HFF-Myc (cell line): ENCODE results near the gene AGMO.

Experiments used
- DNase-seq: peaks from one replicate; pipeline ENCODE4 v3.0.0-alpha.2; 2011; ENCODE audit warnings: low read depth; ENCODE audit errors: extremely low read depth
- H3K4me3 ChIP-seq: replicated peaks from 2 replicates; pipeline ENCODE4 v1.5.1; 2011; ENCODE audit warnings: low read depth, mild to moderate bottlenecking, control low read depth, low read length
- CTCF ChIP-seq: IDR thresholded peaks from 2 replicates; pipeline ENCODE4 v1.5.1; 2012; ENCODE audit warnings: mild to moderate bottlenecking, low read depth, low read length, control low read depth; ENCODE audit errors: missing control alignments

Gene AGMO

GRCh38 chr7:15439853-15440252 is 122.0 kb downstream of the AGMO start:
- no peak for TF ChIP-seq CTCF
- no peak overlapping the region for H3K4me3 ChIP-seq
- DNase-seq = no peak

GRCh38 chr7:15433151-15433550 is 128.7 kb downstream of the AGMO start:
- DNase-seq = no peak
- no peak for TF ChIP-seq CTCF
- H3K4me3 ChIP-seq = no peak overlapping the region

- no peak for TF ChIP-seq CTCF
Measured at GRCh38 chr7:15430911-15431310, 130.9 kb downstream of the AGMO start.

DNA sequence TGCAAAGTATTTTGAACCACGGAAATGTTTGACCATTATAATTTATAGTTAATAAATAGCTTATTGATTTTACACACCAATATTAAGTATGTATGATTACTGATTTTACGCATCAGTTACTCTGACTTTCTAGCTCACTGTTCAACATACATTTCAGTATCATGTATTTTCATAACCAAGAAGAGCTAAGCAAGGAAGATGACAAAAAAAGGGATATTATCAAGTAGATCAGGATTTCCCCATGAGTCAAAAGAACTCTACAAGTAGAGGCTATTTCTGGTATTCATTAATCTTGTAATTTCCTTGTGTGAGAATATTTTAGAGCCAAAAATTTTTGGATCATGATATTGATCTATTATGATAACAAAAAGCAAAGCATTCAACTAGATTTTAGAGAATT is 131.6 kb downstream of the AGMO start:
- DNase-seq = no peak
- no peak overlapping the region for H3K4me3 ChIP-seq

More at GRCh38 chr7:15430911-15431310, 130.9 kb downstream of the AGMO start:
- no peak for DNase-seq
- H3K4me3 ChIP-seq = no peak overlapping the region

DNA sequence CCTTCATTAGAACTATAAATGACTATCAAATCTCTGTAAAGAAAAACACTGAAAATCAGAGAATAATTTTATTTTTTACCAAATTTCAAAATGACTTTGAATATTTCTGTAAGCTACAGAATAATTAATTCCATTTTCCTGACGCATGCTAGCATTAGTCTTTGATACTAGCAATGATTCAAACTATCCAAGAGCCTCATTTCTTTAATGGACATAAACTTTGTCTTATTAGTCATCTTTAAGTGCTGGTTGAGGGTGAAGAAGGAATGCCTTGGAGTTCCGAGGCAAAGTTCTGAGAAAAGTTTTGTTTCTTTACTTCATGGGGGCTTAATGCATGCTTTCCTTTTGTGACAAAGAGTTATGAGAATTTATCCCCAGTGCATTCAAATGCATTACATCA is 137.3 kb downstream of the AGMO start:
- DNase-seq = no peak
- H3K4me3 ChIP-seq = no peak overlapping the region
- no peak for TF ChIP-seq CTCF

More for the DNA sequence above, 131.6 kb downstream of the AGMO start:
- TF ChIP-seq CTCF = no peak

DNA sequence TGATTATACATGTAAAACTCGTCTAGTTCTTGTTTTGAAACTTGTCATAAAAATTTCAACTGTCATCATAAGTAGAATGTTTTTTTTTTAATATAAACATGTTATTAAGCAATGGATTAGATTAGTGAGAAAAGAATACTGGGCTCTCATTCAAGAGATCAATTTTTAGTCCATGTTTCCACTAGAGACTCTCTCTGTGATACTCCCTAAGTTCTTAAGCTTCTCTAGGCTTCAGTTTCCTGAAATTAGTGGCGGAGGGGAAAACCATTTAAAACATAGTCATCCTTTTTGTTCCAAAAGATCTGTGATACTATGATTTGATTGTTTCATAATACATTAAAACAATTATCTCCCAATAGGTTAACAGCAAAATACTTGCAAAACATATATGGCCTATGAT is 142.2 kb downstream of the AGMO start:
- no peak overlapping the region for H3K4me3 ChIP-seq
- no peak for DNase-seq
- no peak for TF ChIP-seq CTCF

DNA sequence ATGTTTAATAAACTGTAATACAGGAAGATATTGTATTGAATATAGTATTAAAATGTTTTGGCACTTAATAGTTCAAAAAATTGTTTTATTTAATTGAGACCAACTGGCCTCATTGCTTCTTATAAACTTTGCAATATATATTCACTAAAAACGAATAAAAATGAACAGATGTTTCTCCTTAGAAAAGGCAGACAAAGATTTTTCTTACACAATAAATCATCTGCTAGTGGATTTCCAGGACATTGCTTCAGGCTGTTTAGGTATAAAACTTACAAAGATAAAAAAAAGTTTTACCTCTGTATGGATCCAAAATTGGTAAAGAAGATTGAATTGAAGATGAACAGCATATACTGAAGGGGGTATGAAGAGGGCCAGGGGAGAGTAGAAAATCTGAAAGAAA is 143.6 kb downstream of the AGMO start:
- no peak overlapping the region for H3K4me3 ChIP-seq
- no peak for TF ChIP-seq CTCF
- no peak for DNase-seq
